ENCODE results near the gene LRRC52.
"Not testable (repeated sequence)": the region's sequence is repeated elsewhere in the genome, so short reads cannot be mapped to it uniquely, and the experiment has no call there.

LRRC52 gene

DNA sequence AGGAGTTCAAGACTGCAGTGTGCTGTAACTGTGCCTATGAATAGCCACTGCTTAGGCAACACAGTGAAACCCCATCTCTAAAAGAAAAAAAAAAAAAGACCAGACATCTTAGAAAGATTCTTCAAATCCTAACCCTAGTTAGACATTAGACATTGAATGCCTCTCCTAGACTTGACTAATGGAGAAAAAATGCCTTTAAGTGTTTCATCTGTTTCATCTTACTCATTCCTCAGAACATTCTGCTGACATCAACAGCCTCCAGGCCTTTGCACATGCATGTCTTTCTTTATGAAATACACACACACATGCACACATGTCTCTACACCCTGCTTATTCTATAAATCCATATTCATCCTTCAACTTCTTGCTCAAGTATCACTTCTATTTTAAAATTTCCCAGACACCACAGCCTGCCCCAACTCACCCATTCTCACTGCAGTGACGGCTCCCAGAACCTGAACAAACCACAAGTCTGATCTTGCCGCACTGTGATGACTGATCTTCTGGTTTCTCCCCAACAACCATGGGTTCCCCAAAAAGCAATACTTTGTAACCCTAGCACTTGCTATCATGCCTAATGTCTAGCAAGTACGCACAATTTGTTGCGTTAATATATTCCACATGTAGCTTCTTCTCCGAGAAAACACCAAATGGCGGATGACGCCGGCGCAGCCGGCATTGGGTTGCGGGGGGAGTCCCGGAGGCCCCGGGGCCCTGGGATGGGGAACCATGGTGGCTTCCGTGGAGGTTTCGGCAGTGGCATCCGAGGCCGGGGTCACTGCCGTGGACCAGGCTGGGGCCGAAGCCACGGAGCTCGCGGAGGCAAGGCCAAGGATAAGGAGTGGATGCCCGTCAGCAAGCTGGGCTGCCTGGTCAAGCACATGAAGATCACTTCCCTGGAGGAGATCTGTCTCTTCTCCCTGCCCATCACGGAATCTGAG is 37.4 kb downstream of the LRRC52 start:
- Histone ChIP-seq H3K9me3 (ENCODE audit: insufficient read depth, low read depth, low read length) (no peaks in the 10 kb centered on the region), H3K4me3 (ENCODE audit: low read length, poor library complexity, severe bottlenecking) (no peak overlapping the region), H3K4me2 (ENCODE audit: low read depth, low read length, poor library complexity, severe bottlenecking) (no peak overlapping the region), H3K27me3 (ENCODE audit: insufficient read depth, low read length, poor library complexity, severe bottlenecking) (no peaks in the 10 kb centered on the region), H3K36me3 (ENCODE audit: insufficient read depth, low read length) (no peaks in the 10 kb centered on the region), H3K79me2 (ENCODE audit: insufficient read depth, low read length) (no peaks in the 10 kb centered on the region), H3K4me1 (ENCODE audit: insufficient read depth, low read length, poor library complexity, severe bottlenecking) (peaks cover 7% of the 10 kb centered on the region), H3F3A (ENCODE audit: low read depth) (no peaks in the 10 kb centered on the region), H2AFZ (ENCODE audit: low read length) (no peak overlapping the region), H3K9ac (ENCODE audit: low read depth, low read length, poor library complexity, severe bottlenecking) (no peak overlapping the region), H4K20me1 (ENCODE audit: insufficient read depth, low read length, poor library complexity, severe bottlenecking) (no peaks in the 10 kb centered on the region), H3K9me2 (replicated peaks; ENCODE audit: low read depth, low read length) (no peaks in the 10 kb centered on the region)
- no peak for TF ChIP-seq EZH2phosphoT487 (IDR thresholded peaks at IDR 0.05; ENCODE audit: borderline replicate concordance)
- TF ChIP-seq, protein P1, sequence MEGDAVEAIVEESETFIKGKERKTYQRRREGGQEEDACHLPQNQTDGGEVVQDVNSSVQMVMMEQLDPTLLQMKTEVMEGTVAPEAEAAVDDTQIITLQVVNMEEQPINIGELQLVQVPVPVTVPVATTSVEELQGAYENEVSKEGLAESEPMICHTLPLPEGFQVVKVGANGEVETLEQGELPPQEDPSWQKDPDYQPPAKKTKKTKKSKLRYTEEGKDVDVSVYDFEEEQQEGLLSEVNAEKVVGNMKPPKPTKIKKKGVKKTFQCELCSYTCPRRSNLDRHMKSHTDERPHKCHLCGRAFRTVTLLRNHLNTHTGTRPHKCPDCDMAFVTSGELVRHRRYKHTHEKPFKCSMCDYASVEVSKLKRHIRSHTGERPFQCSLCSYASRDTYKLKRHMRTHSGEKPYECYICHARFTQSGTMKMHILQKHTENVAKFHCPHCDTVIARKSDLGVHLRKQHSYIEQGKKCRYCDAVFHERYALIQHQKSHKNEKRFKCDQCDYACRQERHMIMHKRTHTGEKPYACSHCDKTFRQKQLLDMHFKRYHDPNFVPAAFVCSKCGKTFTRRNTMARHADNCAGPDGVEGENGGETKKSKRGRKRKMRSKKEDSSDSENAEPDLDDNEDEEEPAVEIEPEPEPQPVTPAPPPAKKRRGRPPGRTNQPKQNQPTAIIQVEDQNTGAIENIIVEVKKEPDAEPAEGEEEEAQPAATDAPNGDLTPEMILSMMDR (conservative IDR thresholded peaks at IDR 0.05; ENCODE audit: low read length) = no peak

DNA sequence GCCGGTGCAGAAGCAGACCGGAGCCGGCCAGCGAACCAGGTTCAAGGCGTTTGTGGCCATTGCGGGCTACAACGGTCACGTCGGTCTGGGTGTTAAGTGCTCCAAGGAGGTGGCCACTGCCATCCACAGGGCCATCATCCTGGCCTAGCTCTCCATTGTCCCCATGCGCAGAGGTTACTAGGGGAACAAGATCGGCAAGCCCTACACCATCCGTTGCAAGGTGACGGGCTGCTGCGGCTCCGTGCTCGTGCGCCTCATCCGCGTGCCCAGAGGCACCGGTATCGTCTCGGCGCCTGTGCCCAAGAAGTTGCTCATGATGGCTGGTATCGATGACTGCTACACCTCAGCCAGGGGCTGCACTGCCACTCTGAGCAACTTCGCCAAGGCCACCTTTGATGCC is 38.1 kb downstream of the LRRC52 start:
- Histone ChIP-seq H3K36me3 (ENCODE audit: insufficient read depth, low read length) (no peaks in the 10 kb centered on the region), H3K9me3 (ENCODE audit: insufficient read depth, low read depth, low read length) (no peaks in the 10 kb centered on the region), H3K4me1 (ENCODE audit: insufficient read depth, low read length, poor library complexity, severe bottlenecking) (peaks cover 7% of the 10 kb centered on the region), H3F3A (ENCODE audit: low read depth) (no peaks in the 10 kb centered on the region), H3K4me2 (ENCODE audit: low read depth, low read length, poor library complexity, severe bottlenecking) (no peak overlapping the region), H3K9ac (ENCODE audit: low read depth, low read length, poor library complexity, severe bottlenecking) (no peak overlapping the region), H3K9me2 (replicated peaks; ENCODE audit: low read depth, low read length) (no peaks in the 10 kb centered on the region), H3K79me2 (ENCODE audit: insufficient read depth, low read length) (no peaks in the 10 kb centered on the region), H3K27me3 (ENCODE audit: insufficient read depth, low read length, poor library complexity, severe bottlenecking) (no peaks in the 10 kb centered on the region), H4K20me1 (ENCODE audit: insufficient read depth, low read length, poor library complexity, severe bottlenecking) (no peaks in the 10 kb centered on the region), H2AFZ (ENCODE audit: low read length) (no peak overlapping the region), H3K4me3 (ENCODE audit: low read length, poor library complexity, severe bottlenecking) (no peak overlapping the region)
- TF ChIP-seq EZH2phosphoT487 (IDR thresholded peaks at IDR 0.05; ENCODE audit: borderline replicate concordance) = no peak
- TF ChIP-seq, protein P1 (conservative IDR thresholded peaks at IDR 0.05; ENCODE audit: low read length) = no peak

DNA sequence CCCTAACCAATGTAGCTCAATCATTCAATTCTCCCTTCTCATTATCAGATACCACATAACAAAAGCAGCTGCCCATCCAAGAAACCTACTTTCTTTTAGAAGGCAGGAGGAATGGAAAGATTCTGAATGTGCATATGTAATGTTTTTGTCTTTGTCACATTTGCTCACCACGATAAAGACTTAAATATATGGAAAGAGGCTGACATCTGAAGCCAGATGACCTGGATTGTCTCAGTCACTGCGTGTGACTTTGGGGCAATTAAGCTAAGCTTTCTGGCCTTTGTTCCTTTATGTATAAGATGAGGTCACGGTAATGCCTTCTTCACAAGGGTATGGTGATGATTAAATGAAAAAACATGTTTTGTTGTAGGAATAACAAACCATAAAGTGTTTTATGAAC is 42.6 kb downstream of the LRRC52 start:
- Histone ChIP-seq H3K9me2 (replicated peaks; ENCODE audit: low read depth, low read length) (no peaks in the 10 kb centered on the region), H3K27me3 (ENCODE audit: insufficient read depth, low read length, poor library complexity, severe bottlenecking) (peaks cover 21% of the 10 kb centered on the region), H3K79me2 (ENCODE audit: insufficient read depth, low read length) (no peaks in the 10 kb centered on the region), H3K9ac (ENCODE audit: low read depth, low read length, poor library complexity, severe bottlenecking) (no peak overlapping the region), H2AFZ (ENCODE audit: low read length) (no peak overlapping the region), H3K36me3 (ENCODE audit: insufficient read depth, low read length) (no peaks in the 10 kb centered on the region), H4K20me1 (ENCODE audit: insufficient read depth, low read length, poor library complexity, severe bottlenecking) (no peaks in the 10 kb centered on the region), H3F3A (ENCODE audit: low read depth) (no peaks in the 10 kb centered on the region), H3K4me3 (ENCODE audit: low read length, poor library complexity, severe bottlenecking) (no peak overlapping the region), H3K4me2 (ENCODE audit: low read depth, low read length, poor library complexity, severe bottlenecking) (no peak overlapping the region), H3K4me1 (ENCODE audit: insufficient read depth, low read length, poor library complexity, severe bottlenecking) (peaks cover 7% of the 10 kb centered on the region), H3K9me3 (ENCODE audit: insufficient read depth, low read depth, low read length) (no peaks in the 10 kb centered on the region)
- TF ChIP-seq EZH2phosphoT487 (IDR thresholded peaks at IDR 0.05; ENCODE audit: borderline replicate concordance) = no peak
- TF ChIP-seq, protein P1 (conservative IDR thresholded peaks at IDR 0.05; ENCODE audit: low read length) = no peak

DNA sequence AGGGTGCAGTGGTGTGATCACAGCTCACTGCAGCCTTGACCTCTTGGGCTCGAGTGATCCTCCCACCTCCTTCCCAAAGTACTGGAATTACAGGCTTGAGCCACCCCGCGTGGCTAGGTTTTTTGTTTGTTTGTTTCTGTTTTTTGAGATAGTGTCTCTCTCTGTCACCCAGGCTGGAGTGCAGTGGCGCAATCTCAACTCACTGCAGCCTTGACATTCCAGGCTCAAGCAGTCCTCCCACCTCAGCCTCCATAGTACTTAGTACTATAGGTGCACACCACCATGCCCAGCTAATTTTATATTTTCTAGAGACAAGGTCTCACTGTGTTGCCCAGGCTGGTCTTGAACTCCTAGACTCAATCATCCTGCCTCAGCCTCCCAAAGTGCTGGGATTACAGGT is 47.6 kb downstream of the LRRC52 start:
- H3K4me2 ChIP-seq (ENCODE audit: low read depth, low read length, poor library complexity, severe bottlenecking); H3F3A ChIP-seq (ENCODE audit: low read depth); H3K9ac ChIP-seq (ENCODE audit: low read depth, low read length, poor library complexity, severe bottlenecking); H4K20me1 ChIP-seq (ENCODE audit: insufficient read depth, low read length, poor library complexity, severe bottlenecking); H3K4me3 ChIP-seq (ENCODE audit: low read length, poor library complexity, severe bottlenecking); H3K9me3 ChIP-seq (ENCODE audit: insufficient read depth, low read depth, low read length); H3K4me1 ChIP-seq (ENCODE audit: insufficient read depth, low read length, poor library complexity, severe bottlenecking); H2AFZ ChIP-seq (ENCODE audit: low read length); H3K9me2 ChIP-seq (replicated peaks; ENCODE audit: low read depth, low read length); H3K36me3 ChIP-seq (ENCODE audit: insufficient read depth, low read length); H3K79me2 ChIP-seq (ENCODE audit: insufficient read depth, low read length): not testable (repeated sequence)
- peaks cover 33% of the 10 kb centered on the region for H3K27me3 ChIP-seq (ENCODE audit: insufficient read depth, low read length, poor library complexity, severe bottlenecking)
